ENCODE results near the gene ANKRD12.

- TF ChIP-seq POLR2A (IDR thresholded peaks at IDR 0.05) (no peak), CTCF (IDR thresholded peaks at IDR 0.05) (no peak)
Observed at GRCh38 chr18:9106800-9107584, 29.6 kb upstream of the ANKRD12 start.
